Stimulated activated CD4-positive, alpha-beta T cell treated with anti-CD3 and anti-CD28 coated beads, Interleukin-1b, Interleukin-23, amount 100 ng/mL, for 4 hours (primary cell): ENCODE data around the gene INO80B.
A peak's percentile ranks its signal among the peaks of the same experiment; 100 is the strongest.
"Not testable (repeated sequence)": the region's sequence is repeated elsewhere in the genome, so short reads cannot be mapped to it uniquely, and the experiment has no call there.

Experiments
- DNase-seq, 2 donors: peaks; one replicate each; pipeline ENCODE4 v3.0.0-alpha.2; 2020; ENCODE audit warnings: low read depth in 2 of 2

Gene INO80B

GRCh38 chr2:74454654-74455511 lies at the start of gene INO80B:
Gene INO80B (plus strand): TSS chr2:74455087. CDS start chr2:74455117, 30 bp downstream.
- peak; percentile 90 to 98 for DNase-seq

DNA sequence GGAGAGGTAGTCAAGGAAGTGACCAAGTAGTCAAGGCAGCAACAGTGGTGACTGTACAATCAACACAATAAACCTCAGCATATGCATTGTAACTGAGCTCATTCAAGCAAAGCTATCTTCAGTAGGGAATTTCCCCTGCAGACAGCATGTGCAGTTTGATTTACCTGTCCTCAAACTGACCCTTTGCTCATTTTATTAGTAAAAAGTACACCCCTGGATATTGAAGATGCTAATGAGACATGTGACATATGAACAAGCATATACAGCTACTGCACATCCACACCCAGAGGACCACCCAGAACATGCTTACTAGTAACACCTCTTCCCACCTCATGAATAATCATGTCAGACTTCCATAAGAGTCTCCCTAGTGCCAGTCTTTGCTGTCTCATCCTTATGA lies 48.9 kb upstream of the INO80B start:
- no peak for DNase-seq

DNA sequence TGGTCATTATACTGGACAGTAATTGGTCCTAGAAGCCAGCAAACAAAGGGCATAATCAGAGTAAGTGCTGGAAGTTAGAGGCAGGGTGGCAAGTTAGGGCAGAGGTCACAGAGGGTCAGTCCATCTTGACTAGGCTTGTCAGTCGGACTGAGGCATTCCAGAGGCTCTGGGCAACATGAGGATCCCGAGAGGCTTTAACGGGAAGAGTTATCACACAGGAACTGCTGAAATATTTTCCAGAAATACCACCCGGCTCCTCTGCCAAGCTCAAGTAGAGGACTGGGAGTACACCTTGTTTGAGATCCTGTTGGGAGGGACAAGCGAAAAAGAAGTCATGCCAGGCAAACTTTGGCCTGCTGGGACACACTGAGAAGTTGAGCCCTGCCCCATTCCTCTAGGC lies 47.2 kb upstream of the INO80B start:
- no peak for DNase-seq

DNA sequence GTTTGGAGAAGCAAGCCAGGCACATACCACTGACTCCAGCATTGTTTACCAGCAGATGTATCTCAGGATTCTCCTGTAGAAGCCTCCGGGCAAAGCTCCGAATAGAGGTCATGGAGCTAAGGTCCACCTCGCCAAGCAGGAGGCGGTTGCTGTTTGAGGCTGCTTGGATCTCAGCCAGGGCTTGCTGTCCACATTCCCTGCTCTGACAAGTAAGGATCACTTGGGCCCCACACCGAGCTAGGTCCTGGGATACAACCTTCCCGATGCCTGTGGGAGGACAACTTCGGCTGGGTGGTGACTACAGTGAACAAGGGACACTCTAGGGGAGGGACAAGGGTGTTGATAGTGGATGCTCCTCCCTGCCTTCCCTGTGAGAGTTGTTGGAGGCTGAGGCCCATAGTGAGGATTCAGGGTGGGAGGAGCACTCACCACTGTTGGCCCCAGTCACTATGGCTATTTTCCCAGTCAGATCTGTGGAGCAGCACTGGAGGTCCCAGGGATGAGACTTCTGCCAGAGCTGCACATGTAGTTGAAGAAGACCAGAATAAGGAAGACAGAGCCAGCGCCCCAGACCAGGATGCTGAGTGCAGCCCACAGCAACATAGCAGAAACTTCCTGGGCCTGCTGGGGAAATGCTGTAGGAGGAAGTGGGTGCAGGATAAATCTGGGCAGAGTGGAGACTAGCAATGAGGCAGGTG lies 41.7 kb upstream of the INO80B start:
- no peak for DNase-seq

GRCh38 chr2:74414441-74414840 lies 40.4 kb upstream of the INO80B start:
- no peak for DNase-seq

DNA sequence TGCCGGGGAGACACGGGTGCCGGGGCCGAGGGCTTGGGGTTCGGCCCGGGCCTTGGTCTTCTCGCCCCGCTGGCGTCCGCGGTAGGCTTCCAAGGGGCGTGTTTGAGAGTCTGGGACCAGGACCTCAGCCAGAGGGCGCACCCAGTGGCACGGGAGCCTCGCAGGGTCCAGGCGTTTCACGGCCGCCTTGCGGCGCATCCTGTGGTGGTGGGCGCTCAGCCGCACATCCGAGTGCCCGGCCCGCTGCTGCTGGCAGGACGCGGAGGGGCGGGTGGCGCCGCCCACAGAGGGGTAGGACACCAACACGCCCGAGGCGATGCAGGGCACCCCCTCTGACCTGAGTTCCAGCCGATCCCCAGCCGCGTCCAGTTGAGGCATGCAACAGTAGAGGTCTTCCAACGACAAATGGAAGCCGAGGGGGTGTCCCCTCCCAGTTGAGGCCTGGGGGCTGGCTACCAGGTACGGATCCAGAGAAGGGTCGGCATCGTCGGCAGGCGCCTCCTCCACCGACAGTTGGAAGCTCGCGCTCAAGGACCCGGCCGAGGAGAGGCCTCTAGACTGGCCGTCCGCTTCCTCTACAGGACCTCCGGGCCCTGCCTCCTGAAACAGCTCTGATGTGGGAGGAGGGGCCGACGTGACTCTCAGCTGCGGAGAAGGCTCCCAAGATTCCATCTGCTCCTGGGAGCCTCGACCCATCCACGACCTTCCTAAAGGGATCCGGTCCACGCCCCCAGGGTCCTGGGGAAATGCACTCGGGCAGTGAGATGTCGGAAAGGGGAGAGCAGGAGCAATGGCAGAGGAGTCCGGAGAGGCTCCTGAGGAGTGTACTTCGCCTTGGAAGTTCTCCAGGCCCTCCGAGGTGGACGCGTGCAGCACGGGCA lies 39.8 kb upstream of the INO80B start:
- no peak for DNase-seq

DNA sequence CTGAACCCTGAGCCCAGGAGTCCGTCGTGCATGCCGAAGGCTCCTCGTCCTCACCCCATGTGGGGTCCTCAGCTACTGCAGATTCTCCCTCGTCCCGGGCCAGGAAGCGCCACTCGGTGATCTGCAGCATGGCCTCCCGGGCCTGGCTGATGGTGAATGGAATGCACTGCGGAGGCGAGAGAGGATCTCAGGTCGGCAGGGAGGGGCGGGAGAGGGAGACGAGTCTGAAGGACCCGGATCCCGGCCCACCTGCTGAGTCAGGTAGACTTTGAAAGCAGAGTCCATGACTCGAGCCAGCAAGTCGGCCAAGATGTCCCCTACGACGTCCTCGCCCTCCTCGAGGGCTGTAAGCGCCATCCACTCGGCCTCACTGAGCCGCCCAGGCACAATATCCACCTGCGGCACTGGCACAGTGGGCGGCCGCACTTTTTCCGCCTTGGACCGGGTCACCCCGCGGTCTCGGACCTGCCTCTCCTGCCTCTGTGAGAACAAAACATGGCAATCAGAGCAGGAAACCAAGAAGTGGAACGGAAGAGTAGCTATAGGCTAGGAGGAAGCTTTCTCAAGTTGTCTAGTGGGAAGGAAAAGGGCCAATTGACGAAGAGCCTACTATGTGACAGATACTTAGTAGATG lies 39.0 kb upstream of the INO80B start:
- DNase-seq: no peak

- DNase-seq: no peak
Measured at GRCh38 chr2:74416778-74417177, 38.1 kb upstream of the INO80B start.

DNA sequence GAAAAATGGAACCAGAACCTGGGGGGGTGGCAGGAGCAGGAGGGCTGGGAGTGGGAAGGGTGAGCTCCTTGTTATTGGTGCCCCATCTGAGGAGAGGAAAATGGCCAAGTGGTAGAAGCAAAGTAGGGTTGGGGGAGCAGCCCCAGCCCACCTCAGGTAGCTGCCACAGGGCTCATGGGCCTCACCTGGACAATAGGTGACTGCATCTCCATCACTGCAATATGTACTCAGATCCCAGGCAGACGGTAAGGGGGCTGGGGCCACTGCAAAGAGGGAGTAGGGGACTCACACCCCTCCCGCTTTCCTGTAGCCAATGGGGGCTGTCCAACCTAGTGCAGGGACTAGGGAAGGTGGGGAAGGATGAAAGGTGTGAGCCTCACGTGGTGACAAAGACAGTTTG lies 37.7 kb upstream of the INO80B start:
- no peak for DNase-seq

DNA sequence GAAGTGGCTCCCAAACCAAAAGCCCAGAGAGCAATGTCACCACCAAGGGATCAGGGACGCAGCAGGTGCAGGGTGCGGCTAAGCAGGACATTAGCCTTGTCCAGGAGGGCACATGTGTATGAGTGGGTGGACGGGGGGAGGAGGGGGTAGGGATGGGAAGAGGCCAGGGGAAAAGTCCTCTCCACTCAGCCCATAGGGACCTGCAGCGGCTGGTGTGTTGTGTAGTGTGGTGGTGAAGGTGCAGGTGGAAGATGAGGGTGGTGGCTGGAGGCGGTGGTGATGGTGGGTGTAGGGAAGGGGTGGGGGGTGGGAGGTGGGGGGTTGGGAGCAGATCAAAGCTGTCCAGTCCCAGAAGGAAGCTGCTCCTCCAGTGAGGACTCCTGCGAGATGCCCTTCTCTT lies 37.1 kb upstream of the INO80B start:
- no peak for DNase-seq

- no peak for DNase-seq
Measured at GRCh38 chr2:74418312-74418711, 36.6 kb upstream of the INO80B start.

GRCh38 chr2:74419345-74419744 lies 35.5 kb upstream of the INO80B start:
- DNase-seq: no peak

DNA sequence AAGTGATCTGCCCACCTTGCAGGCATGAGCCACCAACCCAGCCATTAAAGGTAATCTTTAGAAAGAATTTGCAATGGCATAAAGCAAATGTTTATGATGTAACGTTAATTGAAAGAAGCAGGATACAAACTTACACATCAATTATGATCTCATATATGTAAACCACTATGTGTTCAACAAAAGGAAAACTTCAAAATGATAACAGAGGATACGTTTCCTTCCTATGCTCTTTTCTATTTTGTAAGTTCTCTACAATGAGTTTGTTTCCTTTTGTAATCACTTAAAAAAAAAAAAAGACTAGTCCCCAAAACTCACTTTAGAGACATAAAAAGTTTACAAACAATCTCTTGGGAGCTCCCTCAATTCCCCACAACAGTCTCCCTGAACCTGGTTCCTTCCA lies 34.9 kb upstream of the INO80B start:
- no peak for DNase-seq

DNA sequence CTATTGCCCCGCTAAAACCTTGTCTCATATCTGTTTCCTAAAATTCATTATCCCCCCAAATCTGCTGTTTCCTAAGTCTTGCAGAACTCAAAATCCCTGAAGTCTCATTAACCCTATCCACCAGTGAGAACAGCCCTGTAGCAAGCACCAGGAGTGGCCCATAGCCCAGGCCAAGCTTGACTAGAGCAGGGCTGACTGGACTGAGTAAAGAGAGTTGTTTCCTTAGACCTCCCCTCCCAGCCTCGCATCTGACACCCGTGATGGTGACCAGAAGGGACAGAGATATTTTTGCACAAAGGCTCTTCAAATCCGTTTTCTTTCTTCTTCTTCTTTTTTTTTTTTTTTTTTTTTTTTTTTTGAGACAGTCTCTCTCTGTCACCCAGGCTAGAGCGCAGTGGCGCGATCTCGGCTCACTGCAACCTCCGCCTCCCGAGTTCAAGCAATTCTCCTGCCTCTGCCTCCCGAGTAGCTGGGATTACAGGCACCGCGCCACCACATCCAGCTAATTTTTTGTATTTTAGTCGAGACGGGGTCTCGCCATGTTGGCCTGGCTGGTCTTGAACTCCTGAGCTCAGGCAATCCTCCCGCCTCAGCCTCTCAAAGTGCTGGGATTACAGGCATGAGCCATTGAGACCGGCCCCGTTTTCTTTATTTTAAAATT lies 34.3 kb upstream of the INO80B start:
- DNase-seq: not testable (repeated sequence)

GRCh38 chr2:74421221-74421870 lies 33.5 kb upstream of the INO80B start, which contains the start of the genes C2orf81 and WDR54:
Gene C2orf81 (minus strand): TSS chr2:74421619. CDS start chr2:74421560, 59 bp downstream.
Gene WDR54 (plus strand): TSS chr2:74421730. CDS start chr2:74422154, 424 bp downstream.
- DNase-seq: peak; percentile 85 to 93

- no peak for DNase-seq
Measured at GRCh38 chr2:74423231-74424095, 31.4 kb upstream of the INO80B start.

DNA sequence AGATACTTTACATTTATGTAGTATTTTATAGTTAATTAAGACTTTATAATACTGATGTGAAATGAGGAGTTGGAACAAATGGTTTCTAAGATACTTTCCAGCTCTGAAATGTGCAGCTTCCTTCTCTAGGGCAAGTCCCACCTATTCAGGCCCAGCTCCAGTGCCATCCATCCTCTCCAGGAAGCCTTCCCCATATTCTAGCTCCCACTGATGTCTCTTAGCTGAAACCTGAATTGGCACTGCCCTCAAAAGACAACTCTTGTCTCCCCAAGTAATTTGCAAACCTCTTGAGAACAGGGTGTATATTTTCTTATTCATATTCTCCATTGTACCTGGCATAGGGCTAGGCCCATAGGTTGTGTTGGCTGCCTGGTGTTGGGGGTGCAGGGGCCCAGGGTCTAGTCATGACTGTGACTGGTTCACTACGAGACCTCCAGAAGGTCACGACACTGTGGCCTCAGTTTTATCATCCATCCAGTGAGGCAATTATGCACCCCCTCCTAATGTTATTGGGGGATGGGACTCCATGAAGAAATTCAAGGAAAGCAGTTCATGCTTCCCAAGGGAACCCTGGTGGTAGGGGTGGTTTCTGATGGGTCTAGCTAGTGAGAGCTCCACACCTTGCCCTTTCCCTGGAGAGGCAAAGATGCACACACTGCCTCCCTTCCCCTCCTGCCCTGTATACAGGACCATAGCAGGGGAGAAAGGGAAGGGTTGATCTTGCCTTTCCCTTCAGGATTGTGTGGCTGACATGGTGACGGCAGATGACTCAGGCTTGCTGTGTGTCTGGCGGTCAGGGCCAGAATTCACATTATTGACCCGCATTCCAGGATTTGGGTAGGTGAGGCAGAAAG lies 30.5 kb upstream of the INO80B start:
- no peak for DNase-seq

DNA sequence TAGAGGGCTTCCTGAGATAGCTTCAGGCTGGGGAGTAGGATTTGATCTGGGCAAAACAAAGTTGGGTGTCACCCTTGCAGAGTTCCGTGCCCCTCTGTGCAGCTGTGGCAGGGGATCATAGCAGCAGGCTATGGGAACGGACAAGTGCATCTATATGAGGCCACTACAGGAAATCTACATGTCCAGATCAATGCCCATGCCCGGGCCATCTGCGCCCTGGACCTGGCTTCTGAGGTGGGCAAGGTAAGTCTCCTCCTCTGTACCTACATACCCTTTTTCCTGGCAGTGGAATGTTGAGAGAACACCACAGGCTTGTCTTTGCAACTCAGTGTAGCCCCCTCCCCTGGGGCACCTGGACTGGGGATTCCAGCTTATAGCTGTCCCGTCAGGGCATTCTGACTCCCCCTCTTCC lies 29.9 kb upstream of the INO80B start:
- DNase-seq: no peak
